GM12892 (cell line): ENCODE data around the gene TBC1D22A.

Experiments used
- POLR2A ChIP-seq: IDR thresholded peaks from 2 replicates; pipeline ENCODE4 v1.6.1; 2011; ENCODE audit warnings: low read depth, low read length, control low read depth
- TAF1 ChIP-seq: IDR thresholded peaks from 2 replicates; pipeline ENCODE4 v1.6.1; 2011; ENCODE audit warnings: low read depth, mild to moderate bottlenecking, control low read depth, low read length, borderline replicate concordance

DNA sequence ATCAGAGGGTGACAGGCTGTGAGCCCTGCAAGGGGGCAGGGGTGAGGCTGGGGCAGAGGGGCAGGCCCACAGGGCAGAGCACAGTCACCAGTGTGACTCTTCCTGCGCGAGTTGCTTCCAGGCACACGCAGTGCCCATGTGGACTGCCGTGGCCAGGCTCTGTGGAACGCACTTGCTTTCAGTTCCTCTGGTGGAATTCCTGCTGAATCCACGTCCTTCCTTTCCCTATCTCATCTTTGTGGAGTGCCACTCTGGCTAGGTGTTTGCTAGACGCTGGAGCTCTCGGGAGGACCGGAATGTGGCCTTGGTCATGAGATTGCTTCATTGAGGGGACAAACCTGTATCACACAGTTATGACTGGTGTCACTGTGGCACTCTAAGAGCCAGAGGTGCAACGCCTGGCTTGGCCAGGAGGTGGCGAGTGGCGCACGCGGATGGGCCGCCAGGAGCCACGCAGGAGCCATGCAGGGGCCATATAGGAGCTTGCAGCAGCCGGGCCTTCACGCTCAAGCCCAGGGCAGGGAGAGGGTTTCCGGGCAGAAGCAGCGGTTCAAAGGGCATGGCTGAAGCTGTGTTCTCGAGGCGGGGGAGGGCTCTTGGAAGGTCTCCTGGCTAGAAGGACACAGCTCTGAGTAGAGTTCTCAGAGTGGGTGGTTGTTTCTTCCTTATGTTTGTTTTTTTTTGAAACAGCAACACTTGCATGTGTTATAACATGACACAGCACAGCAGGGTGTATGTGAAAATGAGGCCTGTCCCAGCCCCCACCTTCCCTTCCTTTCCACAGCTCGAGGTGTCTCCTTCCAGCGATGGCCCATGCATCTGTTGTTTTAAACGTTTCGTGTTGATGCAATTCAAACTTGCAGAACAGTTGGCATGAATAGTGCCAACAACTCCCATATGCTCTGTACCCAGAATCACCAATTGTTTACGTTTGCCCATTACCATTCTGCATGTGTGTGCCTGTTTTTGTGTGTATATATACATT lies 36.2 kb downstream of the TBC1D22A start:
- TF ChIP-seq TAF1 (no peak), POLR2A (no peak)
